SK-N-SH (cell line): ENCODE measurements around the gene DGCR8. TPM values are rescaled to one million over a fixed set of nuclear protein-coding genes. Genes with fewer than 3 reads are reported as not detected.

ENCODE experiments used
- CTCF ChIA-PET: fragments of 300-600, 350-600 bp; formaldehyde crosslinking; extraction: SDS; loops from one replicate; lab custom pipeline; 2021; lab: Yijun Ruan, JAX
- POLR2A ChIA-PET: fragments of 350-600 bp; sonication (Branson Sonifier 250); formaldehyde crosslinking; extraction: SDS; loops from one replicate; lab custom pipeline; 2020; ENCODE audit warnings: antibody characterized with exemption, inconsistent platforms; lab: Yijun Ruan, JAX
- DNase-seq: peaks from one replicate; pipeline ENCODE4 v3.0.0; 2012
- H2AFZ ChIP-seq: fragments of 200-600 bp; sonication (generic); 2 replicates; pipeline ENCODE4 v1.8.1; 2016; ENCODE audit warnings: antibody characterized with exemption, mild to moderate bottlenecking, low read depth
- H3F3A ChIP-seq: fragments of 200-600 bp; sonication (generic); replicated peaks from 2 replicates; pipeline ENCODE3; 2016; ENCODE audit warnings: antibody characterized with exemption, mild to moderate bottlenecking; ENCODE audit not compliant: insufficient read depth
- H3K27ac ChIP-seq, 2 experiments: fragments of 200-500 bp in 1 of 2; fragments of 200-600 bp in 1 of 2; sonication (Bioruptor generic) in 1 of 2; sonication (generic), shearing (Covaris generic) in 1 of 2; 2 replicates each; pipeline versions ENCODE4 v1.5.1 to v1.6.1; 2014 to 2016; ENCODE audit warnings: low read depth in 2 of 2, inconsistent platforms in 1 of 2, low read length in 1 of 2, mild to moderate bottlenecking in 1 of 2, mixed read lengths in 1 of 2
- H3K27me3 ChIP-seq: fragments of 200-600 bp; sonication (generic), shearing (Covaris generic); 2 replicates; pipeline ENCODE4 v1.6.1; 2016; ENCODE audit warnings: mixed run types; ENCODE audit not compliant: insufficient read depth
- H3K36me3 ChIP-seq, 2 experiments: fragments of 200-500 bp in 1 of 2; fragments of 200-600 bp in 1 of 2; sonication (Bioruptor generic) in 1 of 2; sonication (generic) in 1 of 2; replicated peaks in 1 of 2; 2 replicates each; pipeline versions ENCODE3 to v1.5.1; 2014 to 2016; ENCODE audit warnings: low read length in 1 of 2, mild to moderate bottlenecking in 1 of 2; ENCODE audit not compliant: insufficient read depth in 2 of 2, control insufficient read depth in 1 of 2
- H3K4me1 ChIP-seq, 2 experiments: fragments of 200-500 bp in 1 of 2; fragments of 200-600 bp in 1 of 2; sonication (Bioruptor generic) in 1 of 2; sonication (generic), shearing (Covaris generic) in 1 of 2; 2 replicates each; pipeline versions ENCODE4 v1.5.1 to v1.6.1; 2014 to 2016; ENCODE audit warnings: low read depth in 1 of 2, low read length in 1 of 2, mixed run types in 1 of 2; ENCODE audit not compliant: insufficient read depth in 2 of 2, control insufficient read depth in 1 of 2
- H3K4me2 ChIP-seq: fragments of 200-600 bp; sonication (generic), shearing (Covaris generic); 2 replicates; pipeline ENCODE4 v1.6.1; 2017; ENCODE audit warnings: mixed run types
- H3K4me3 ChIP-seq, 2 experiments: fragments of 200-500 bp in 1 of 2; fragments of 200-600 bp in 1 of 2; sonication (Bioruptor generic) in 1 of 2; sonication (generic), shearing (Covaris generic) in 1 of 2; 2 replicates each; pipeline versions ENCODE4 v1.5.1 to v1.8.1; 2014 to 2016; ENCODE audit warnings: low read depth in 2 of 2, inconsistent platforms in 1 of 2, low read length in 1 of 2, mild to moderate bottlenecking in 1 of 2, mixed read lengths in 1 of 2, moderate library complexity in 1 of 2
- H3K79me2 ChIP-seq: fragments of 200-600 bp; sonication (generic); 2 replicates; pipeline ENCODE4 v1.8.1; 2017; ENCODE audit warnings: mild to moderate bottlenecking; ENCODE audit not compliant: insufficient read depth
- H3K9ac ChIP-seq: fragments of 200-600 bp; sonication (generic); 2 replicates; pipeline ENCODE4 v1.6.1; 2017; ENCODE audit warnings: mixed run types
- H3K9me2 ChIP-seq: fragments of 200-600 bp; sonication (generic); 2 replicates; pipeline ENCODE4 v1.6.1; 2017; ENCODE audit warnings: mixed run types
- H3K9me3 ChIP-seq: fragments of 200-600 bp; sonication (generic); 2 replicates; pipeline ENCODE4 v1.6.1; 2017; ENCODE audit warnings: mixed run types, mild to moderate bottlenecking, moderate library complexity
- H4K20me1 ChIP-seq: fragments of 200-600 bp; sonication (generic); 2 replicates; pipeline ENCODE4 v1.6.1; 2017; ENCODE audit warnings: mild to moderate bottlenecking, mixed run types; ENCODE audit not compliant: insufficient read depth
- GABPA ChIP-seq: IDR thresholded peaks from 2 replicates; pipeline ENCODE4 v1.4.0; 2012; ENCODE audit warnings: low read depth, mild to moderate bottlenecking
- JUND ChIP-seq: IDR thresholded peaks from 2 replicates; pipeline ENCODE4 v1.4.0; 2012
- MEF2A ChIP-seq: IDR thresholded peaks from 2 replicates; pipeline ENCODE4 v1.4.0; 2012; ENCODE audit warnings: low read depth, borderline replicate concordance
- MXI1 ChIP-seq: IDR thresholded peaks from 2 replicates; pipeline ENCODE4 v1.6.1; 2012; ENCODE audit warnings: mild to moderate bottlenecking, low read depth, low read length, improper control_type of control experiment
- NFIC ChIP-seq: IDR thresholded peaks from 2 replicates; pipeline ENCODE4 v1.4.0; 2012; ENCODE audit warnings: borderline replicate concordance
- POLR2AphosphoS5 ChIP-seq: IDR thresholded peaks from 2 replicates; pipeline ENCODE4 v1.6.1; 2012; ENCODE audit warnings: low read depth, low read length
- RAD21 ChIP-seq: IDR thresholded peaks from 2 replicates; pipeline ENCODE4 v1.6.1; 2012; ENCODE audit warnings: mild to moderate bottlenecking, low read length
- RFX5 ChIP-seq: IDR thresholded peaks from 2 replicates; pipeline ENCODE4 v1.6.1; 2012; ENCODE audit warnings: mild to moderate bottlenecking, improper control_type of control experiment, low read length
- RXRA ChIP-seq: IDR thresholded peaks from 2 replicates; pipeline ENCODE4 v1.4.0; 2012; ENCODE audit warnings: low read depth, mild to moderate bottlenecking, borderline replicate concordance
- SIN3A ChIP-seq: IDR thresholded peaks from 2 replicates; pipeline ENCODE4 v1.6.1; 2012; ENCODE audit warnings: low read depth, mild to moderate bottlenecking, low read length, moderate library complexity, borderline replicate concordance
- SMC3 ChIP-seq: IDR thresholded peaks from 2 replicates; pipeline ENCODE4 v1.6.1; 2012; ENCODE audit warnings: low read depth, low read length, improper control_type of control experiment
- TAF1 ChIP-seq: IDR thresholded peaks from 2 replicates; pipeline ENCODE4 v1.6.1; 2012; ENCODE audit warnings: low read depth, mild to moderate bottlenecking, low read length, moderate library complexity, borderline replicate concordance
- YY1 ChIP-seq: IDR thresholded peaks from 2 replicates; pipeline ENCODE4 v1.4.0; 2012; ENCODE audit warnings: low read depth, mild to moderate bottlenecking
- WGBS: methylation state at CpG from one replicate; pipeline ENCODE4 v1.1.6; 2017; ENCODE audit warnings: low lambda C conversion rate; 5-methylcytosine and 5-hydroxymethylcytosine counted together
- polyA plus RNA-seq, 3 experiments: library from polyadenylated mRNA; depleted of rRNA; stranded (reverse); fragments of >200 nt; gene quantifications; 2 replicates each; pipeline ENCODE4 v1.2.3, GENCODE V29; 2012
- TF ChIP-seq, protein P1 (sequence below): IDR thresholded peaks from 2 replicates; pipeline ENCODE4 v1.4.0; 2012; ENCODE audit warnings: low read depth
- TF ChIP-seq, protein P2 (sequence below): IDR thresholded peaks from 2 replicates; pipeline ENCODE4; 2012
- TF ChIP-seq, protein P3 (sequence below): fragments of 150-350 bp; IDR thresholded peaks from 2 replicates; pipeline ENCODE4 v1.6.1; 2016; ENCODE audit warnings: mild to moderate bottlenecking, low read depth, low read length
- TF ChIP-seq, protein P4 (sequence below): fragments of 200-600 bp; sonication (generic); IDR thresholded peaks from 2 replicates; pipeline ENCODE4 v1.6.1; 2017; ENCODE audit warnings: antibody characterized with exemption, mild to moderate bottlenecking, moderate library complexity

DGCR8 gene
- polyA plus RNA-seq, 1 of the 3 experiments (the other 2 are of a cell fraction) = 26.5 TPM

DNA sequence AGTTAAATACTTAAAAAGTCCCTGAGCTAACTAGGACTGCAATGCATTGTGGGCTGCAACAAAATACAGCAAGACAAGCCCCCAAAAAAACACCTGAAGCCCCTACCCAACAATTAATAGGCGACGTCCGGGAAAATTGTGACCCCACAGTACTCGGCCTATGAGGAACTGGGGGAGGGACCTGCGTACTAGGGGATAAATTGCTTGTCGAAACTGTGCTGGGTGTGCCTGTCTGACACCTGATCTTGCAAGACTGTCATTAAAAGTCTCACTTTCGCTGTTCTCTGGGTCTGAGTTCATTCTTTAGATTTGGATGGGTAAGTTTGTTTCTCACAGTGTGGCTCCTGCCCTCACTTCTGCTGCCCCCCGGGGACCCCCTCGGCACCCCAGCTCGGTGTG lies 44.0 kb upstream of the DGCR8 start:
- CTCF ChIA-PET = no interaction called here
- no peaks in the 10 kb centered on the region for H3K27me3 ChIP-seq
- H3K9me3 ChIP-seq = no peaks in the 10 kb centered on the region
- no peak overlapping the region for H2AFZ ChIP-seq
- POLR2A ChIA-PET = no interaction called here
- H3K4me2 ChIP-seq = no peak overlapping the region
- peaks cover 0 to 18% of the 10 kb centered on the region in 2 experiments; a peak in 1 of 4 replicates for H3K4me1 ChIP-seq
- no peak for DNase-seq
- WGBS = 96% methylated on average over 10 of the region's 10 CpGs
- 0 out of 2 replicates have a peak, but pooled peaks cover 7% of the 10 kb centered on the region for H4K20me1 ChIP-seq
- no peak overlapping the region for H3K27ac ChIP-seq
- no peaks in the 10 kb centered on the region for H3K36me3 ChIP-seq
- H3K4me3 ChIP-seq = no peak overlapping the region
- H3K9me2 ChIP-seq = no peaks in the 10 kb centered on the region
- no peak overlapping the region for H3K9ac ChIP-seq
- no peaks in the 10 kb centered on the region for H3F3A ChIP-seq
- TF ChIP-seq TAF1 (no peak), YY1 (no peak), MXI1 (no peak), SMC3 (no peak), GABPA (no peak), SIN3A (no peak), JUND (no peak), POLR2AphosphoS5 (no peak), RXRA (no peak), RAD21 (no peak), MEF2A (no peak), NFIC (no peak)
- TF ChIP-seq, protein P1, sequence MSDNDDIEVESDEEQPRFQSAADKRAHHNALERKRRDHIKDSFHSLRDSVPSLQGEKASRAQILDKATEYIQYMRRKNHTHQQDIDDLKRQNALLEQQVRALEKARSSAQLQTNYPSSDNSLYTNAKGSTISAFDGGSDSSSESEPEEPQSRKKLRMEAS = no peak
- TF ChIP-seq, protein P2, sequence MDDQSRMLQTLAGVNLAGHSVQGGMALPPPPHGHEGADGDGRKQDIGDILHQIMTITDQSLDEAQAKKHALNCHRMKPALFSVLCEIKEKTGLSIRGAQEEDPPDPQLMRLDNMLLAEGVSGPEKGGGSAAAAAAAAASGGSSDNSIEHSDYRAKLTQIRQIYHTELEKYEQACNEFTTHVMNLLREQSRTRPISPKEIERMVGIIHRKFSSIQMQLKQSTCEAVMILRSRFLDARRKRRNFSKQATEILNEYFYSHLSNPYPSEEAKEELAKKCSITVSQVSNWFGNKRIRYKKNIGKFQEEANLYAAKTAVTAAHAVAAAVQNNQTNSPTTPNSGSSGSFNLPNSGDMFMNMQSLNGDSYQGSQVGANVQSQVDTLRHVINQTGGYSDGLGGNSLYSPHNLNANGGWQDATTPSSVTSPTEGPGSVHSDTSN = no peak
- TF ChIP-seq, protein P3, sequence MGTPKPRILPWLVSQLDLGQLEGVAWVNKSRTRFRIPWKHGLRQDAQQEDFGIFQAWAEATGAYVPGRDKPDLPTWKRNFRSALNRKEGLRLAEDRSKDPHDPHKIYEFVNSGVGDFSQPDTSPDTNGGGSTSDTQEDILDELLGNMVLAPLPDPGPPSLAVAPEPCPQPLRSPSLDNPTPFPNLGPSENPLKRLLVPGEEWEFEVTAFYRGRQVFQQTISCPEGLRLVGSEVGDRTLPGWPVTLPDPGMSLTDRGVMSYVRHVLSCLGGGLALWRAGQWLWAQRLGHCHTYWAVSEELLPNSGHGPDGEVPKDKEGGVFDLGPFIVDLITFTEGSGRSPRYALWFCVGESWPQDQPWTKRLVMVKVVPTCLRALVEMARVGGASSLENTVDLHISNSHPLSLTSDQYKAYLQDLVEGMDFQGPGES = no peak
- peaks cover 12% of the 10 kb centered on the region; the same call in 1 of the 2 replicates for H3K79me2 ChIP-seq

DNA sequence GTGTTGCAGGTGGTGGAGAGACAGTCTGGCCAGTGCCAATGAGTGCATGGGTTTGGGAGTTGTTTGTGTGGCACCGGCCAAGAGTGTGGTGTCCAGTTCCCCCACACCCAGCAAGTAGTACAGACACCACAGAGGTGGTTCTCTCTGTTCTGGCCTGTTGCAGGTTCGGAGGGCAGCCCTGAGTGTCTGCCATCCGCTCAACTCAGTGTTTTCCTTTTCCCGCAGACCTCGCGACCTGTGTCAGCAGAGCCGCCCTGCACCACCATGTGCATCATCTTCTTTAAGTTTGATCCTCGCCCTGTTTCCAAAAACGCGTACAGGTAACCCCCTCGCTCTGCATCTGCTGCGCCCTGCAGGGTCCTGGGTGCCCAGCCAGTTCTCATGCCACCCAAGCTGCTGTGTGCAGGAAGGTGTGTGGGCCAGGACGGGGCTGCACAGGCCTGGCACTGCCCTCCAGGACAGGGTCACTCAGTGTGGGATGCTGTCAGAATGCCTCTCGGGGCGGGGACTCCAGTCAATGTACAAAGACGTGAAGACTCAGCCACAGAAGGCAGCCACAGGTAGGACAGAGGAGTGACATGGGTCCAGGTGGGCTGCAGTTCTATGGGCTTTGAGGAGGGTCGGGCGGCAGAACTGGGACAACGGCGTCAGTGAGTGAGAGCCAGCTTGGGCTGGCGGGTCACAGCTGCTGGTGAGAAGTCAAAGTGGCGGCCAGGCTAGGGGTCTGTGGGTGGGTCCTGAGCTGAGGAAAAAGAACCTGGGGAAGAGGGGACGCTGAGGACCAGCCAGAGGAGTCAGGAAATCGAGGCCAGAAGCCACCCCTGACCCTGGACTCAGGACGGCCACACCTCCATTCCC lies 43.3 kb upstream of the DGCR8 start:
- Histone ChIP-seq H3F3A (no peaks in the 10 kb centered on the region), H3K9ac (no peak overlapping the region), H3K27ac (no peak overlapping the region), H3K36me3 (no peaks in the 10 kb centered on the region), H3K4me2 (no peak overlapping the region), H3K9me3 (no peaks in the 10 kb centered on the region), H3K4me1 (peaks cover 0 to 18% of the 10 kb centered on the region in 2 experiments; a peak in 1 of 4 replicates), H4K20me1 (0 out of 2 replicates have a peak, but pooled peaks cover 1% of the 10 kb centered on the region), H3K27me3 (no peaks in the 10 kb centered on the region), H3K9me2 (no peaks in the 10 kb centered on the region), H3K4me3 (no peak overlapping the region), H3K79me2 (peaks cover 12% of the 10 kb centered on the region; the same call in 1 of the 2 replicates), H2AFZ (no peak overlapping the region)
- POLR2A ChIA-PET = no interaction called here
- TF ChIP-seq RXRA (no peak), RFX5 (no peak), SIN3A (no peak)
- TF ChIP-seq, protein P4, sequence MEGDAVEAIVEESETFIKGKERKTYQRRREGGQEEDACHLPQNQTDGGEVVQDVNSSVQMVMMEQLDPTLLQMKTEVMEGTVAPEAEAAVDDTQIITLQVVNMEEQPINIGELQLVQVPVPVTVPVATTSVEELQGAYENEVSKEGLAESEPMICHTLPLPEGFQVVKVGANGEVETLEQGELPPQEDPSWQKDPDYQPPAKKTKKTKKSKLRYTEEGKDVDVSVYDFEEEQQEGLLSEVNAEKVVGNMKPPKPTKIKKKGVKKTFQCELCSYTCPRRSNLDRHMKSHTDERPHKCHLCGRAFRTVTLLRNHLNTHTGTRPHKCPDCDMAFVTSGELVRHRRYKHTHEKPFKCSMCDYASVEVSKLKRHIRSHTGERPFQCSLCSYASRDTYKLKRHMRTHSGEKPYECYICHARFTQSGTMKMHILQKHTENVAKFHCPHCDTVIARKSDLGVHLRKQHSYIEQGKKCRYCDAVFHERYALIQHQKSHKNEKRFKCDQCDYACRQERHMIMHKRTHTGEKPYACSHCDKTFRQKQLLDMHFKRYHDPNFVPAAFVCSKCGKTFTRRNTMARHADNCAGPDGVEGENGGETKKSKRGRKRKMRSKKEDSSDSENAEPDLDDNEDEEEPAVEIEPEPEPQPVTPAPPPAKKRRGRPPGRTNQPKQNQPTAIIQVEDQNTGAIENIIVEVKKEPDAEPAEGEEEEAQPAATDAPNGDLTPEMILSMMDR = no peak
- 96% methylated on average over 25 of the region's 25 CpGs for WGBS
- CTCF ChIA-PET = no interaction called here
- DNase-seq = no peak
